ENCODE measurements around the gene TFDP2. TPM values are rescaled to one million over a fixed set of nuclear protein-coding genes. Genes with fewer than 3 reads are reported as not detected.

Gene TFDP2
- total RNA-seq, 2 experiments from 2014 or later = 99.9 to 169 TPM

DNA sequence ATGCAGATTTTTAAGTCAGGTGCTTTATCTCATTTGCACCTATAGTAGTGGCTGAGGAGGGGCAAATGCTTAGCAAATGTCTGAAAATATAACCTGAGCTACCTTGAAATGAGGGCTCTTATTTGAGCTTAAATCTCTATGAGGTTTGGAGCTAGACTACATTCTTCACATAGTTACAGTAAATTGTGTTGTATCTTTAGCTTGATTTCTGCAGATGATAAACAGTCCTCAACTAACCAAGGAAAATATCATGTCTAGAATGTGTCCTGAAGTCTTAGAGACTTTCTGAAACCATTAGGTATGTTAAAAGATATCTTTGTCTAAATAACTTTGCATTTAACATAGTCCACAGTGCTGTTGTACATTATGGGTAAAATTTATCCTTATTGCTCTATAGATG is 145.3 kb downstream of the TFDP2 start:
- H3K9me2 ChIP-seq (ENCODE audit: insufficient read depth, low read length) = no peaks in the 10 kb centered on the region
- H3K9me3 ChIP-seq (ENCODE audit: low read length) = no peaks in the 10 kb centered on the region
- H3K79me2 ChIP-seq (ENCODE audit: insufficient read depth, low read depth, low read length) = peaks cover 56% of the 10 kb centered on the region
- BruUV-seq (replicated peaks) = TSS peak; percentile 11
- ChIA-PET CTCF (ENCODE audit: unreplicated experiment) (no interaction called here), POLR2A (interaction anchor here (0.5 to 1.6 kb wide), 6 partner anchors 9 to 1498 kb away, joined by 3 to 5 read pairs (median 4); no protein-coding TSS in a partner anchor)
- no peak overlapping the region for H3K4me2 ChIP-seq (ENCODE audit: low read length)
- no peak overlapping the region for H2AFZ ChIP-seq (ENCODE audit: low read length)
- intact Hi-C loops (cut with micrococcal nuclease; ENCODE audit: unreplicated experiment) = no loop called here
- H3K36me3 ChIP-seq (ENCODE audit: insufficient read depth, low read length) = peaks cover 85% of the 10 kb centered on the region
- H3K27ac ChIP-seq (ENCODE audit: low read depth, low read length, poor library complexity, severe bottlenecking) = no peak overlapping the region
- H3K4me3 ChIP-seq (ENCODE audit: low read depth, low read length, poor library complexity, severe bottlenecking) = no peak overlapping the region
- no peak for DNase-seq (ENCODE audit: low spot score)
- no peaks in the 10 kb centered on the region; the same call in 1 of the 2 replicates for H4K20me1 ChIP-seq (ENCODE audit: insufficient read depth, low read length)
- TF ChIP-seq CTCF (conservative IDR thresholded peaks at IDR 0.05; ENCODE audit: low read length) (no peak), EZH2phosphoT487 (IDR thresholded peaks at IDR 0.05; ENCODE audit: borderline replicate concordance, low read depth, low read length) (no peak)
- no peaks in the 10 kb centered on the region for H3K4me1 ChIP-seq (ENCODE audit: insufficient read depth, low read length, poor library complexity, severe bottlenecking)

- ChIA-PET POLR2A (interaction anchor here (1.2 to 1.6 kb wide), 2 partner anchors 10 to 23 kb away, joined by 3 to 4 read pairs; no protein-coding TSS in a partner anchor), CTCF (ENCODE audit: unreplicated experiment) (no interaction called here)
- no peak for TF ChIP-seq CTCF (conservative IDR thresholded peaks at IDR 0.05; ENCODE audit: low read length)
- TF ChIP-seq EZH2phosphoT487 (IDR thresholded peaks at IDR 0.05; ENCODE audit: borderline replicate concordance, low read depth, low read length) = no peak
- Histone ChIP-seq H4K20me1 (ENCODE audit: insufficient read depth, low read length) (no peaks in the 10 kb centered on the region), H2AFZ (ENCODE audit: low read length) (no peak overlapping the region), H3K36me3 (ENCODE audit: insufficient read depth, low read length) (peaks cover 85% of the 10 kb centered on the region), H3K4me1 (ENCODE audit: insufficient read depth, low read length, poor library complexity, severe bottlenecking) (no peaks in the 10 kb centered on the region), H3K27ac (ENCODE audit: low read depth, low read length, poor library complexity, severe bottlenecking) (no peak overlapping the region), H3K4me3 (ENCODE audit: low read depth, low read length, poor library complexity, severe bottlenecking) (no peak overlapping the region), H3K9me2 (ENCODE audit: insufficient read depth, low read length) (no peaks in the 10 kb centered on the region), H3K9me3 (ENCODE audit: low read length) (no peaks in the 10 kb centered on the region), H3K4me2 (ENCODE audit: low read length) (no peak overlapping the region), H3K79me2 (ENCODE audit: insufficient read depth, low read depth, low read length) (peaks cover 49% of the 10 kb centered on the region)
- intact Hi-C loops (cut with micrococcal nuclease; ENCODE audit: unreplicated experiment) = no loop called here
- no TSS peak for BruUV-seq (replicated peaks)
- no peak for DNase-seq (ENCODE audit: low spot score)
Observed at GRCh38 chr3:142003291-142003690, 146.1 kb downstream of the TFDP2 start.

GRCh38 chr3:142000325-142000870 is 148.9 kb downstream of the TFDP2 start:
- no peaks in the 10 kb centered on the region for H3K9me2 ChIP-seq (ENCODE audit: insufficient read depth, low read length)
- H3K4me2 ChIP-seq (ENCODE audit: low read length) = no peak overlapping the region
- H3K4me1 ChIP-seq (ENCODE audit: insufficient read depth, low read length, poor library complexity, severe bottlenecking) = no peaks in the 10 kb centered on the region
- BruUV-seq (replicated peaks) = no TSS peak
- peaks cover 27% of the 10 kb centered on the region; the same call in 1 of the 2 replicates for H3K79me2 ChIP-seq (ENCODE audit: insufficient read depth, low read depth, low read length)
- no peak overlapping the region for H3K27ac ChIP-seq (ENCODE audit: low read depth, low read length, poor library complexity, severe bottlenecking)
- intact Hi-C loops (cut with micrococcal nuclease; ENCODE audit: unreplicated experiment) = no loop called here
- H2AFZ ChIP-seq (ENCODE audit: low read length) = no peak overlapping the region
- no peak for DNase-seq (ENCODE audit: low spot score)
- ChIA-PET POLR2A (no interaction called here), CTCF (ENCODE audit: unreplicated experiment) (no interaction called here)
- H3K4me3 ChIP-seq (ENCODE audit: low read depth, low read length, poor library complexity, severe bottlenecking) = no peak overlapping the region
- H3K9me3 ChIP-seq (ENCODE audit: low read length) = no peaks in the 10 kb centered on the region
- H3K36me3 ChIP-seq (ENCODE audit: insufficient read depth, low read length) = peaks cover 81% of the 10 kb centered on the region
- H4K20me1 ChIP-seq (ENCODE audit: insufficient read depth, low read length) = 0 out of 2 replicates have a peak, but pooled peaks cover 4% of the 10 kb centered on the region
- TF ChIP-seq CTCF (conservative IDR thresholded peaks at IDR 0.05; ENCODE audit: low read length) = no peak
- TF ChIP-seq EZH2phosphoT487 (IDR thresholded peaks at IDR 0.05; ENCODE audit: borderline replicate concordance, low read depth, low read length) = no peak
